ENCODE data around the gene LGR5.
A peak's percentile ranks its signal among the peaks of the same experiment; 100 is the strongest.
"Not testable (repeated sequence)": the region's sequence is repeated elsewhere in the genome, so short reads cannot be mapped to it uniquely, and the experiment has no call there.

LGR5 gene

GRCh38 chr12:71476513-71476912 is 36.9 kb downstream of the LGR5 start:
- peak; percentile 55 for DNase-seq (ENCODE audit: low read depth)

GRCh38 chr12:71477609-71478008 is 38.0 kb downstream of the LGR5 start:
- DNase-seq (ENCODE audit: low read depth) = no peak

- no peak for DNase-seq (ENCODE audit: low read depth)
These were observed 38.7 kb downstream of the LGR5 start for GRCh38 chr12:71478270-71478669.

GRCh38 chr12:71484272-71484905 is 44.8 kb downstream of the LGR5 start:
- no peak for DNase-seq (ENCODE audit: low read depth)

- not testable (repeated sequence) for DNase-seq (ENCODE audit: low read depth)
These were observed 51.2 kb downstream of the LGR5 start for GRCh38 chr12:71490844-71491243.

GRCh38 chr12:71492604-71493003 is 53.0 kb downstream of the LGR5 start:
- no peak for DNase-seq (ENCODE audit: low read depth)

- DNase-seq (ENCODE audit: low read depth) = no peak
These were observed 60.2 kb downstream of the LGR5 start for GRCh38 chr12:71499834-71500233.

- DNase-seq (ENCODE audit: low read depth) = no peak
These were observed 64.2 kb downstream of the LGR5 start for GRCh38 chr12:71503579-71504391.

- DNase-seq (ENCODE audit: low read depth) = no peak
These were observed 64.9 kb downstream of the LGR5 start for GRCh38 chr12:71504476-71504875.

- DNase-seq (ENCODE audit: low read depth) = no peak
These were observed 70.1 kb downstream of the LGR5 start for GRCh38 chr12:71509705-71510104.

GRCh38 chr12:71517145-71517846 is 77.7 kb downstream of the LGR5 start:
- DNase-seq (ENCODE audit: low read depth) = no peak

GRCh38 chr12:71521125-71521524 is 81.5 kb downstream of the LGR5 start:
- no peak for DNase-seq (ENCODE audit: low read depth)

- no peak for DNase-seq (ENCODE audit: low read depth)
These were observed 85.0 kb downstream of the LGR5 start for GRCh38 chr12:71524626-71525025.

GRCh38 chr12:71533703-71534102 is 94.1 kb downstream of the LGR5 start:
- no peak for DNase-seq (ENCODE audit: low read depth)

GRCh38 chr12:71536279-71536938 is 96.8 kb downstream of the LGR5 start:
- DNase-seq (ENCODE audit: low read depth) = no peak

- DNase-seq (ENCODE audit: low read depth) = no peak
These were observed 97.5 kb downstream of the LGR5 start for GRCh38 chr12:71536939-71537622.

- no peak for DNase-seq (ENCODE audit: low read depth)
These were observed 99.2 kb downstream of the LGR5 start for GRCh38 chr12:71538807-71539206.

GRCh38 chr12:71541583-71541982 is 102.0 kb downstream of the LGR5 start:
- no peak for DNase-seq (ENCODE audit: low read depth)

- no peak for DNase-seq (ENCODE audit: low read depth)
These were observed 106.8 kb downstream of the LGR5 start for GRCh38 chr12:71546322-71546861.

- peak; percentile 3 for DNase-seq (ENCODE audit: low read depth)
These were observed 109.3 kb downstream of the LGR5 start for GRCh38 chr12:71548893-71549292.

- DNase-seq (ENCODE audit: low read depth) = peak; percentile 27
These were observed 111.9 kb downstream of the LGR5 start for GRCh38 chr12:71551529-71551928.
